ENCODE data around the gene UBE4A.
A peak's percentile ranks its signal among the peaks of the same experiment; 100 is the strongest.

The UBE4A gene

GRCh38 chr11:118359295-118359958 is at the start of gene UBE4A:
TSS of gene UBE4A (plus strand) at chr11:118359600. CDS start at chr11:118365081, 5,481 bp downstream.
- peak; percentile 83 for DNase-seq

GRCh38 chr11:118310271-118310670 is 49.1 kb upstream of the UBE4A start:
- no peak for DNase-seq

GRCh38 chr11:118310781-118311485 is 48.5 kb upstream of the UBE4A start:
- DNase-seq = no peak

- DNase-seq = no peak
Observed at GRCh38 chr11:118311518-118311917, 47.9 kb upstream of the UBE4A start.

- no peak for DNase-seq
Observed at GRCh38 chr11:118312328-118312727, 47.1 kb upstream of the UBE4A start.

- DNase-seq = no peak
Observed at GRCh38 chr11:118313242-118313641, 46.2 kb upstream of the UBE4A start.

GRCh38 chr11:118314988-118315411 is 44.4 kb upstream of the UBE4A start:
- DNase-seq = no peak

- no peak for DNase-seq
Observed at GRCh38 chr11:118318124-118318523, 41.3 kb upstream of the UBE4A start.

GRCh38 chr11:118318581-118319336 is 40.6 kb upstream of the UBE4A start:
- DNase-seq = no peak

- no peak for DNase-seq
Observed at GRCh38 chr11:118319337-118319707, 40.1 kb upstream of the UBE4A start.

GRCh38 chr11:118320515-118320914 is 38.9 kb upstream of the UBE4A start:
- DNase-seq = no peak

GRCh38 chr11:118321386-118322082 is 37.9 kb upstream of the UBE4A start:
- no peak for DNase-seq

- no peak for DNase-seq
Observed at GRCh38 chr11:118322721-118323120, 36.7 kb upstream of the UBE4A start.

GRCh38 chr11:118325283-118325682 is 34.1 kb upstream of the UBE4A start:
- DNase-seq = no peak

GRCh38 chr11:118328745-118329144 is 30.7 kb upstream of the UBE4A start:
- DNase-seq = no peak

GRCh38 chr11:118334745-118335144 is 24.7 kb upstream of the UBE4A start:
- no peak for DNase-seq

- DNase-seq = no peak
Observed at GRCh38 chr11:118338637-118339061, 20.8 kb upstream of the UBE4A start.

GRCh38 chr11:118339281-118339961 is 20.0 kb upstream of the UBE4A start:
- DNase-seq = no peak

- no peak for DNase-seq
Observed at GRCh38 chr11:118340449-118340848, 19.0 kb upstream of the UBE4A start.

GRCh38 chr11:118341261-118341660 is 18.1 kb upstream of the UBE4A start:
- no peak for DNase-seq

- DNase-seq = no peak
Observed at GRCh38 chr11:118341815-118342489, 17.4 kb upstream of the UBE4A start.
